Trophoblast cell (in vitro differentiated cells and primary cell): ENCODE results near the gene CAPN10.

Source experiments
- DNase-seq, 2 donors: peaks; one replicate each; pipeline ENCODE4 v3.0.0-alpha.2; 2016
- H2AFZ ChIP-seq: 2 replicates; pipeline ENCODE4 v1.6.1; 2013; ENCODE audit warnings: low read length, moderate library complexity, mild to moderate bottlenecking; ENCODE audit not compliant: insufficient read depth, poor library complexity
- H2AK5ac ChIP-seq: 2 replicates; pipeline ENCODE4 v1.6.1; 2013; ENCODE audit warnings: mild to moderate bottlenecking, low read length
- H2BK120ac ChIP-seq: 2 replicates; pipeline ENCODE4 v1.6.1; 2013; ENCODE audit warnings: low read length, mild to moderate bottlenecking, moderate library complexity; ENCODE audit not compliant: insufficient read depth, poor library complexity
- H2BK12ac ChIP-seq: 2 replicates; pipeline ENCODE4 v1.6.1; 2013; ENCODE audit warnings: mild to moderate bottlenecking, low read length, moderate library complexity
- H2BK5ac ChIP-seq: 2 replicates; pipeline ENCODE4 v1.6.1; 2013; ENCODE audit warnings: low read length, low read depth, moderate library complexity, mild to moderate bottlenecking; ENCODE audit not compliant: poor library complexity
- H3K14ac ChIP-seq: 2 replicates; pipeline ENCODE4 v1.6.1; 2013; ENCODE audit warnings: mild to moderate bottlenecking, low read length
- H3K18ac ChIP-seq: 2 replicates; pipeline ENCODE4 v1.6.1; 2013; ENCODE audit warnings: mild to moderate bottlenecking, low read length
- H3K23ac ChIP-seq: 2 replicates; pipeline ENCODE4 v1.6.1; 2013; ENCODE audit warnings: low read length
- H3K27ac ChIP-seq: 2 replicates; pipeline ENCODE4 v1.5.1; 2013; ENCODE audit warnings: low read depth, mild to moderate bottlenecking, inconsistent platforms, low read length, moderate library complexity
- H3K27me3 ChIP-seq: 2 replicates; pipeline ENCODE4 v1.6.1; 2013; ENCODE audit warnings: inconsistent platforms, mild to moderate bottlenecking, low read length, moderate library complexity; ENCODE audit not compliant: insufficient read depth
- H3K36me3 ChIP-seq, 2 experiments: 1 replicate in 1 of 2; 2 replicates in 1 of 2; pipeline ENCODE4 v1.6.1; 2013; ENCODE audit warnings: low read length in 2 of 2, mild to moderate bottlenecking in 2 of 2, moderate library complexity in 1 of 2; ENCODE audit not compliant: insufficient read depth in 2 of 2, control insufficient read depth in 1 of 2
- H3K4ac ChIP-seq: 2 replicates; pipeline ENCODE4 v1.6.1; 2013; ENCODE audit warnings: low read depth, mild to moderate bottlenecking, low read length, moderate library complexity
- H3K4me1 ChIP-seq, 2 experiments: 1 replicate in 1 of 2; 2 replicates in 1 of 2; pipeline ENCODE4 v1.6.1; 2013; ENCODE audit warnings: low read length in 2 of 2, mild to moderate bottlenecking in 2 of 2, moderate library complexity in 1 of 2; ENCODE audit not compliant: insufficient read depth in 2 of 2, control insufficient read depth in 1 of 2
- H3K4me2 ChIP-seq: 2 replicates; pipeline ENCODE4 v1.6.1; 2013; ENCODE audit warnings: inconsistent platforms, mild to moderate bottlenecking, low read length, moderate library complexity
- H3K4me3 ChIP-seq: 2 replicates; pipeline ENCODE4 v1.5.1; 2013; ENCODE audit warnings: mild to moderate bottlenecking, low read depth, low read length, inconsistent platforms
- H3K79me1 ChIP-seq: one replicate; pipeline ENCODE4 v1.6.1; 2013; ENCODE audit warnings: low read length
- H3K79me2 ChIP-seq: 2 replicates; pipeline ENCODE4 v1.6.1; 2013; ENCODE audit warnings: low read length, mild to moderate bottlenecking; ENCODE audit not compliant: control insufficient read depth, insufficient read depth, poor library complexity
- H3K9ac ChIP-seq: 2 replicates; pipeline ENCODE4 v1.6.1; 2013; ENCODE audit warnings: mild to moderate bottlenecking, low read length
- H3K9me3 ChIP-seq: 2 replicates; pipeline ENCODE4 v1.6.1; 2013; ENCODE audit warnings: low read depth, mild to moderate bottlenecking, control low read depth, inconsistent platforms, low read length; ENCODE audit not compliant: insufficient read depth
- H4K12ac ChIP-seq: 2 replicates; pipeline ENCODE4 v1.6.1; 2013; ENCODE audit warnings: low read depth, mild to moderate bottlenecking, low read length, moderate library complexity
- H4K8ac ChIP-seq: 2 replicates; pipeline ENCODE4 v1.6.1; 2013; ENCODE audit warnings: low read depth, mild to moderate bottlenecking, low read length, moderate library complexity
- H4K91ac ChIP-seq: one replicate; pipeline ENCODE4 v1.6.1; 2013; ENCODE audit warnings: low read depth, mild to moderate bottlenecking, low read length, moderate library complexity
- WGBS: extraction: QIAGEN DNeasy Blood & Tissue Kit; methylation state at CpG from one replicate; pipeline ENCODE4 v1.1.7; 2013; ENCODE audit warnings: missing lambda C conversion rate; ENCODE audit not compliant: insufficient read length, insufficient coverage; ENCODE audit errors: extremely low coverage; 5-methylcytosine and 5-hydroxymethylcytosine counted together

Gene CAPN10

GRCh38 chr2:240551288-240551687 lies 35.2 kb upstream of the CAPN10 start:
- Histone ChIP-seq H4K8ac (no peak overlapping the region), H3K27ac (no peak overlapping the region), H2BK5ac (no peak overlapping the region), H2AK5ac (no peak overlapping the region), H2BK12ac (no peak overlapping the region), H4K91ac (no peak overlapping the region), H3K23ac (no peak overlapping the region), H3K4me3 (no peak overlapping the region), H3K4ac (no peak overlapping the region), H3K14ac (no peak overlapping the region), H3K27me3 (no peaks in the 10 kb centered on the region), H3K18ac (no peak overlapping the region), H3K4me2 (no peak overlapping the region), H3K9me3 (peaks cover 5% of the 10 kb centered on the region), H3K9ac (no peak overlapping the region), H3K4me1 (no peaks in the 10 kb centered on the region), H2AFZ (no peak overlapping the region), H4K12ac (no peak overlapping the region), H3K79me2 (no peaks in the 10 kb centered on the region), H3K36me3 (peaks cover 8 to 11% of the 10 kb centered on the region in 2 experiments), H2BK120ac (no peak overlapping the region), H3K79me1 (no peaks in the 10 kb centered on the region)
- WGBS, result no CpG with 5 or more reads among the region's 4 CpGs
- DNase-seq, result no peak

DNA sequence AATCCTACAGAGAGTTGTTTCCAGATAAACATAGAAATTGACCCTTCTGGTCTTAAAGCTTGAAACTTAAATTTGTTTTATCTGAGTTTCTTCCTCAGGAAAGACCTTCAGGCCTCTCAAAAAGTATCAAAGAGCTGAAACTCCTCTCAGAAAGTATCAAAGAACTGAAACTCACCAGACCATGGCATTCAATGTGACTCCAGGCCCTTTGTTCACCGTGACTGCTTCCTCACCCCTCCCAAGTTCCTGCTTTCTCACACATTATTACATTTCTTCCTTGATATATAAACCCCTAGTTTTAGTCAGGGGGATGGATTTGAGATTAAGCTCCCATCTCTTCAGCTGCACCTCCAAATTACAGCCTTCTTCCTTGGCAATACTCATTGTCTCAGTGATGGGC lies 34.7 kb upstream of the CAPN10 start:
- H3K9me3 ChIP-seq, result peaks cover 5% of the 10 kb centered on the region
- no peak overlapping the region for H2BK12ac ChIP-seq
- H2BK120ac ChIP-seq, result no peak overlapping the region
- H3K14ac ChIP-seq, result no peak overlapping the region
- H3K4ac ChIP-seq, result no peak overlapping the region
- H4K91ac ChIP-seq, result no peak overlapping the region
- no peak overlapping the region for H3K4me2 ChIP-seq
- H2AFZ ChIP-seq, result no peak overlapping the region
- no peaks in the 10 kb centered on the region for H3K79me1 ChIP-seq
- no peak overlapping the region for H3K18ac ChIP-seq
- peaks cover 8 to 11% of the 10 kb centered on the region in 2 experiments for H3K36me3 ChIP-seq
- H3K27ac ChIP-seq, result no peak overlapping the region
- H4K8ac ChIP-seq, result no peak overlapping the region
- no CpG with 5 or more reads among the region's 1 CpG for WGBS
- H3K27me3 ChIP-seq, result no peaks in the 10 kb centered on the region
- no peak overlapping the region for H2BK5ac ChIP-seq
- no peak overlapping the region for H3K9ac ChIP-seq
- H3K79me2 ChIP-seq, result no peaks in the 10 kb centered on the region
- H3K4me1 ChIP-seq, result no peaks in the 10 kb centered on the region
- no peak for DNase-seq
- no peak overlapping the region for H4K12ac ChIP-seq
- no peak overlapping the region for H3K23ac ChIP-seq
- H2AK5ac ChIP-seq, result no peak overlapping the region
- no peak overlapping the region for H3K4me3 ChIP-seq

DNA sequence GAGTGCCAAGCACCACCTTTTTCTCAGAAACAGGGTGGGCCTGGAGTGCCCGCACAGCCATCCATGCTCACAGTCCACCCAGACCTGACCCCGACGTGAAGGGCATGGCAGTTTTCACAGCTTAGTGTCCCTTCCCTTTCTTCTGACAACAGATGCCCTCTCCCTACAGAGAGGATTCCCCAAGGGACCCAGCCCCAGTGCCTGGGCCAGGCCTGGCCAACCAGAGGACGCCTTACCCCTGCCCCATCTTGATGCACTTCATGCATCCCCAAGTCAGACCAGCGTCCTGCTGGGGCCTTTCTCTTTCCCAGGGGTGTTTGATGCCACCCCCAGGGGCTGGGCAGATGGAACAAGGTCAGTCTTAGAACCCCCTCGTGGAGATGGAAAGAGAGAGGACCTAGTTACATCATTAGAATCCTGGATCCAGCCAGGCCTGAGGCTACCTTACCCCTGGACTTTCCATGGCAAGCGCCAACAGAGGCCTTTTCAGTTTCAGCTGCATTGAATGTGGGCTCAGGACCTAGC lies 32.5 kb upstream of the CAPN10 start:
- H3K27ac ChIP-seq, result no peak overlapping the region
- no peak for DNase-seq
- H4K12ac ChIP-seq, result no peak overlapping the region
- no peak overlapping the region for H2AK5ac ChIP-seq
- no peak overlapping the region for H4K8ac ChIP-seq
- H3K4me3 ChIP-seq, result no peak overlapping the region
- no peak overlapping the region for H2BK12ac ChIP-seq
- no peak overlapping the region for H3K23ac ChIP-seq
- H3K18ac ChIP-seq, result no peak overlapping the region
- peaks cover 0 to 6% of the 10 kb centered on the region in 2 experiments for H3K4me1 ChIP-seq
- no peak overlapping the region for H2BK120ac ChIP-seq
- H3K9me3 ChIP-seq, result peaks cover 5% of the 10 kb centered on the region
- H4K91ac ChIP-seq, result no peak overlapping the region
- H2BK5ac ChIP-seq, result no peak overlapping the region
- H3K36me3 ChIP-seq, result peaks cover 8 to 11% of the 10 kb centered on the region in 2 experiments
- H3K4ac ChIP-seq, result no peak overlapping the region
- H3K9ac ChIP-seq, result no peak overlapping the region
- H3K79me2 ChIP-seq, result no peaks in the 10 kb centered on the region
- no peak overlapping the region for H3K14ac ChIP-seq
- H3K4me2 ChIP-seq, result no peak overlapping the region
- no CpG with 5 or more reads among the region's 7 CpGs for WGBS
- H3K79me1 ChIP-seq, result no peaks in the 10 kb centered on the region
- no peak overlapping the region for H2AFZ ChIP-seq
- H3K27me3 ChIP-seq, result no peaks in the 10 kb centered on the region

DNA sequence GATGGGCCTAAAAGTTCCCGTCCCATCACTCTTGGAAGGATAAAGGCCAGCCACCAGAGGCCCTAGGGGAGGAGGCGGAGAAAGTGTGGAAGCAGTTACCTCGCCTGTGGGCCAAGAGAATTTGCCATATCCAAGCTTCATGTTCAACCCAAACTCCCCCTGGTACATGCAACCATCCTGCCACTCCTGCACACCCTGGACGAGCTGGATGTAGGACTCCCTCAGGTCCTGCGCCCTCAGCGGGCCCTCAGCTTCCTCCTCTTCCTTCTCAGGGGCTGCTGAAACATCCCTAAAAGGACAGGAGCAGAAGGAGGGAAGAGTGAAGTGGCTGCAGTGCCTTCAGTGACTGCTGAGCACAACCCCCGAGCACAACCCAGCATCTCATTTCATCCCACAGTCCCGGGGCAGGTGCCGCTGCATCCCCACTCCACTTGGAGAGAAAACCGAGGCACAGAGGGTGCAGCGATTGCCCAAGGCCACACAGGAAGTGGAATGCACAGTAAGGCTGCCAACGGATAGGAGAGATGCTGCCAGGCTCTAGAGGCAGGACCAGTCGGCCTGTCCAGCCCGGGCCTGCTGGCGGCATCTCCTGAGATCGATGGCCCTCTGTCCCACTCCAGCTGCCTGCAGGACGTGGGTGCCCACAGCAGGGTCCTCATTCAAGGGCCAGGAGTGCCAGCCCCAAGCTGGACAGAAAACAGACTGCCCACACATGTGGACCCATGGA lies 31.6 kb upstream of the CAPN10 start:
- Histone ChIP-seq H2AK5ac (no peak overlapping the region), H2BK120ac (no peak overlapping the region), H3K23ac (no peak overlapping the region), H2AFZ (no peak overlapping the region), H4K12ac (no peak overlapping the region), H2BK5ac (no peak overlapping the region), H3K9ac (no peak overlapping the region), H3K79me1 (no peaks in the 10 kb centered on the region), H3K18ac (no peak overlapping the region), H3K14ac (no peak overlapping the region), H3K9me3 (peaks cover 5% of the 10 kb centered on the region), H3K4me2 (no peak overlapping the region), H3K27me3 (no peaks in the 10 kb centered on the region), H3K79me2 (no peaks in the 10 kb centered on the region), H3K4ac (no peak overlapping the region), H4K8ac (no peak overlapping the region), H3K27ac (no peak overlapping the region), H2BK12ac (no peak overlapping the region), H4K91ac (no peak overlapping the region), H3K4me3 (no peak overlapping the region), H3K36me3 (peaks cover 8 to 11% of the 10 kb centered on the region in 2 experiments), H3K4me1 (peaks cover 0 to 9% of the 10 kb centered on the region in 2 experiments)
- DNase-seq, result no peak
- WGBS, result no CpG with 5 or more reads among the region's 17 CpGs
